ENCODE results near the gene FDX1.

The FDX1 gene

GRCh38 chr11:110467556-110467955 is 37.8 kb downstream of the FDX1 start:
- DNase-seq (ENCODE audit: low spot score), result no peak

GRCh38 chr11:110468121-110468520 is 38.4 kb downstream of the FDX1 start:
- DNase-seq (ENCODE audit: low spot score), result no peak

- DNase-seq (ENCODE audit: low spot score), result no peak
Measured at GRCh38 chr11:110469127-110469526, 39.4 kb downstream of the FDX1 start.

DNA sequence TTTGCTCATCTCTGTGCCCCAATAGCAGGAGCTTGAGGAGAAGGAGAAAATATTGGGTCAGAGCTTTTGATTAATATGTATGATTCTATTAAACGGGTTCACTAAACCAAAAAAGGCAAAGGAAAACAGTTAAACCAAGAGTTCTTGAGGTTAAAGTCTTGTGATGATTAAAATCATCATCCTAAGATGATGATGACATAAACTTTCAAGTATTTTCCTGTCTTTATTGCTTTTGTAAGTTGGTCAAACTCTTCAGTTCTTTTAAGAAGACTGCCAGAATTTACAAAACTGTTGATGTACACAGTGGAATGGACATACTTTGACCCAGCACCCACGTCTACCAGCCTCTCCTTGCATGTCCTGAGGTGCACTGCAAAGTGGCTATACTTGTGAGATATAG is 41.0 kb downstream of the FDX1 start:
- no peak for DNase-seq (ENCODE audit: low spot score)

DNA sequence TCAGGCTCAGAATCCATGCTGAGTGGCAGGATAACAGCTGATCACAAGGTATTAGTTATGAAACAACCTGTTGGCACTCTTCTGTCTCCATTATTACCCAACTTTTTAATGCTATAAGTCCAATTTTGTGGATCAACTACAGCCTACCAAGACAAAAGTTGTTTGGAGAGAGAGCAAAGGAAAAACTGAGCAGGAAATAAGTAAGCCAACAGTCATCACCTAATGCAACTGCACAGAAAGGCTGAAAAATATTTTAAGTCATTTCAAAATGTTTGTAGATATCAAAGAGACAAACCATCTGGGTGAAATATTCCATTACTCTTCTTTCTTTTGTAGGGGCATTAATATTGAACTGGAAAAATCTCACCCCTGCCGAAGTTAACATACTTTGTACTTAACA is 41.6 kb downstream of the FDX1 start:
- DNase-seq (ENCODE audit: low spot score), result no peak

- DNase-seq (ENCODE audit: low spot score), result no peak
Measured at GRCh38 chr11:110472858-110473257, 43.1 kb downstream of the FDX1 start.

DNA sequence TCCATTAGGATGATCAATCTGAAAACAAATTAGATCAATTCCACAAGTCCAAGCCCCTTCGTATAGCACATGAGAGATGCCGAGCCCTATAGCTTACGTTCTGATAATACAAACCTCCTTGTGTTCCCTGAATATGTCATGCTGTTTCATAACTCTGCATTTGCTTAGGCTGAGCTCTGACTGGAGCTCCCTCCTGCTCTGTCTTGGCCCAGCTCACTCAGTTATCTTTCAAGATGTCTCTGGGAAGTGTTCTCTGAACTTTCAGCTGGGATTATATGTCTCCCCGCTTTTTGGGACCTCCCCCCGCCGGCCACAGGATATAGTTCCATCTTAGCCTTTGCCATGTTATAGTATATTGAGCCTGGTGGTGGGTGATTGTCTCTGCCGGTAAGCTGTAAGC is 44.0 kb downstream of the FDX1 start:
- no peak for DNase-seq (ENCODE audit: low spot score)

DNA sequence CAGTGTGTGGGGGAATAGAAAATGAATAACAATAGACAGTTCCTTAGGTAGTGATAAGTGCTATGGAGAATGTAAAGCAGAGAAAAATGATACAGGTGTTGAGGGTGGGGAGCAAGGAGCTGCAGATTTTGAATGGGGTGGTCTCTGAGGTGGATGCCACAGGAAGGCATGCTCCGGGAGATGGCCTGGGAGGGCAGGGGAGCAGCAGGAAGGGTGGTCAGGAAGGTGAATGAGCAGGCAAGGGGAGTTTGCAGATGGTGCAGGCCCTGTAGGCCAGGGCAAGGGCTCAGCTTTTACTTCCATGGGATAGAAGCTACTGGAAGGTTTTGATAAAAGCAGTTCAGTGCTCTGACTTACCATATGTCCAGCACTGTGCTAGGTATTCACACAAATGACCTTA is 44.8 kb downstream of the FDX1 start:
- DNase-seq (ENCODE audit: low spot score), result no peak

DNA sequence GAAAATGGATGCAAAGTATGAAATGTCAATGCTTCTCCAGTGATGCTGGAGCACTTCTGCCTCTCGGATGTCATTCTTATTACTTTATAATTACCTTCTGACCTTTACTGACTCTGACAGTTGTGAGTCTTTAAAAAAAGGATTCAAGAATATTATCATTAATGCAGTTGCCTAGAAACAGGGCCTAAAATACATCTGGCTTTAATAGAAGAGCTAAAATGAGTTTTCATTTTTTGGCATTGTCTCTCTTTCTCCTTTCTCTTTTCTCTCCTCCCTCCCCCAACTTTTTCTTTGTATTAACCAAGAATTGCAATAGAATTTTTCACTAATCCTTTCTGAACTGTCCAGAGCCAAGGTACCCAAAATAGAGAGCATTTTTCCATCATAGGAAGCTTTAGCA is 45.9 kb downstream of the FDX1 start:
- no peak for DNase-seq (ENCODE audit: low spot score)

GRCh38 chr11:110478410-110478809 is 48.7 kb downstream of the FDX1 start:
- DNase-seq (ENCODE audit: low spot score), result no peak

GRCh38 chr11:110479108-110480101 is 49.7 kb downstream of the FDX1 start:
- DNase-seq (ENCODE audit: low spot score), result no peak

DNA sequence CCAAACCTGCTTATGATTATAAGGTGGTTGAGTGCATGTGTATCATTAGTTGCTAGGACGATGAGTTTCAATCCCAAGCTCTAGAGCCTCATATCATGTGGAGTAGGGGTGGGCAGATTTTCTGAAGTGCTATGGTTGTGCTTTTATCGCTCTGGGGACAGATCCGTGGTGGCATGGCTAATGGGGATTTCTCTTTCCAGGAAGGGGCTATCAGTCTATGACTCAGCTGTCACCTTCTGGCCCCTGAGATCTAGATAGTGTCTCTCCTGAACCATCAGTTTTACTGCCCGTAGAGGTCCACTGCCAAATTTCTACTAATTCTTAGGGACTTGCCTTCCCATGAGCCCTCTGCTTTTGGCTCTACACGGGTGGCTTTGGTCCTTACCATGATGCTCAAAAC is 51.8 kb downstream of the FDX1 start:
- no peak for DNase-seq (ENCODE audit: low spot score)

GRCh38 chr11:110486156-110486555 is 56.4 kb downstream of the FDX1 start:
- no peak for DNase-seq (ENCODE audit: low spot score)

GRCh38 chr11:110488446-110488845 is 58.7 kb downstream of the FDX1 start:
- DNase-seq (ENCODE audit: low spot score), result no peak

DNA sequence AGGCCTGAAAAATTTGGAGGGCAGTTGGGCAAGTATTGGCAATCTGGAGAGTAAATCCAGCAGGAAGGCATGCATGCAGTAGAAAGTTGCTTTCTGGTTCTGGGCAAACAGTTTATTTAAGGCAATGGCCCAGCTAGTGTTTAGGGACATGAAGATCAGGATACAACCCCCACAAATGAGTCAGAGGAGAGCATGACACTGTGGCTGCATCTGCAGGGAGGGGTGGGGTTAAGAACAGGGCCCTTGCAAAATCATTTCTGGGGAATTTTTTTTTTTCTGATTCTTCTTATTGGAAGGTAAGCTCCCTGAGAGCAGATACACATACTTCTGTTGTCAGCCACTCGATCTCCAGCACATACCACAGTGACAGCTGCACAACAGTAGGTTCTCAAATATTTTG is 61.1 kb downstream of the FDX1 start:
- DNase-seq (ENCODE audit: low spot score), result no peak

- DNase-seq (ENCODE audit: low spot score), result no peak
Measured at GRCh38 chr11:110491577-110492320, 62.0 kb downstream of the FDX1 start.

DNA sequence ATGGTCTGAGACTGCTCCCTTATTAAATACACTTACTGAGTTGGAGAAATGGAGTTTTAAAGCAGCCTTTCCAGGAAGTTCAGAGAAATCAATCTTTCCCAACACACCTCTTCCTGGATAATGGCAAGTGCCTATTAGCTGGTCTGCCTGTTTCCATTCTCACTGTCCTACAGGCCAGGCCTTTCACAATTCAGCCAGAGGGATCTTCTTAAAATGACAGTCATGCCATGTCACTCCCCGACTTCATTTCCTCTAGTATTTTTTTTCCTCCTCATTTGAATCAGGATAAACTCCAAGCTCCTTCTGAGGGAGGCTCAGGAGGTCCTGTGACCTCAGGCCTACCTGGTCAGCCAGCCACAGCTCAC is 62.6 kb downstream of the FDX1 start:
- no peak for DNase-seq (ENCODE audit: low spot score)

GRCh38 chr11:110493346-110493745 is 63.6 kb downstream of the FDX1 start:
- no peak for DNase-seq (ENCODE audit: low spot score)

GRCh38 chr11:110497231-110497978 is 67.7 kb downstream of the FDX1 start:
- no peak for DNase-seq (ENCODE audit: low spot score)

DNA sequence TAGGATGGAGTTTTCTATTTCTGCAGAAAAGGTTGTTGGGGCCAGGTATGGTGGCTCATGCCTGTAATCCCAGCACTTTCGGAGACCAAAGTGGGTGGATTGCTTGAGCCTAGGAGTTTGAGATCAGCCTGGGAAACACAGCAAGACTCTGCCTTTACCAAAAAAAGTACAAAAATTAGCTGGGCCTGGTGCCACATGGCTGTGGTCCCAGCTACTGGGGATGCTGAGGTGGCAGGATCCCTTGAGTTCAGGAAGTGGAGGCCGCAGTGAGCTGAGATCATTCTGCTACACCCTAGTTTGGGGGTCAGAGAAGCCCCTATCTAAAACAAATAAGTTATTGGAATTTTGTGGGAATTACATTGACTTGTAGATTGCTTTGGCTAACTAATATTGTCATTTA is 71.7 kb downstream of the FDX1 start:
- no peak for DNase-seq (ENCODE audit: low spot score)

- no peak for DNase-seq (ENCODE audit: low spot score)
Measured at GRCh38 chr11:110505528-110506284, 76.0 kb downstream of the FDX1 start.

GRCh38 chr11:110507328-110507727 is 77.6 kb downstream of the FDX1 start:
- DNase-seq (ENCODE audit: low spot score), result no peak
